WTC11 (cell line): ENCODE measurements around the gene SCPEP1.

ENCODE experiments used
- CREB1 ChIP-seq: sonication (generic); formaldehyde crosslinking; IDR thresholded peaks from 2 replicates; pipeline ENCODE4 v1.8.0; 2023; ENCODE audit warnings: mild to moderate bottlenecking, missing genetic modification reagents
- FOXK1 ChIP-seq: sonication (generic); formaldehyde crosslinking; IDR thresholded peaks from 2 replicates; pipeline ENCODE4 v1.8.0; 2022; ENCODE audit warnings: mild to moderate bottlenecking, moderate library complexity, missing genetic modification reagents
- NFYB ChIP-seq: sonication (generic); formaldehyde crosslinking; conservative IDR thresholded peaks from 2 replicates; pipeline ENCODE4 v1.8.0; 2022; ENCODE audit warnings: low read depth, missing genetic modification reagents
- NR3C1 ChIP-seq: sonication (generic); formaldehyde crosslinking; conservative IDR thresholded peaks from 2 replicates; pipeline ENCODE4 v1.8.1; 2023; ENCODE audit warnings: low read depth, mild to moderate bottlenecking, missing genetic modification reagents
- SMAD3 ChIP-seq: sonication (generic); formaldehyde crosslinking; IDR thresholded peaks from 2 replicates; pipeline ENCODE4 v1.8.0; 2022; ENCODE audit warnings: missing genetic modification reagents, mild to moderate bottlenecking, borderline replicate concordance
- TF ChIP-seq, protein P1 (sequence below): fragments of 200-600 bp; IDR thresholded peaks from 2 replicates; pipeline ENCODE4 v1.8.0; 2022; ENCODE audit warnings: antibody characterized with exemption
- TF ChIP-seq, protein P2 (sequence below): fragments of 250-450 bp; sonication (Bioruptor Pico); IDR thresholded peaks from 2 replicates; pipeline ENCODE4 v2.1.2; 2022; ENCODE audit warnings: mild to moderate bottlenecking, moderate library complexity
- TF ChIP-seq, protein P3 (sequence below): sonication (generic); formaldehyde crosslinking; IDR thresholded peaks from 2 replicates; pipeline ENCODE4 v1.8.1; 2022; ENCODE audit warnings: mild to moderate bottlenecking, missing genetic modification reagents, moderate library complexity, borderline replicate concordance

DNA sequence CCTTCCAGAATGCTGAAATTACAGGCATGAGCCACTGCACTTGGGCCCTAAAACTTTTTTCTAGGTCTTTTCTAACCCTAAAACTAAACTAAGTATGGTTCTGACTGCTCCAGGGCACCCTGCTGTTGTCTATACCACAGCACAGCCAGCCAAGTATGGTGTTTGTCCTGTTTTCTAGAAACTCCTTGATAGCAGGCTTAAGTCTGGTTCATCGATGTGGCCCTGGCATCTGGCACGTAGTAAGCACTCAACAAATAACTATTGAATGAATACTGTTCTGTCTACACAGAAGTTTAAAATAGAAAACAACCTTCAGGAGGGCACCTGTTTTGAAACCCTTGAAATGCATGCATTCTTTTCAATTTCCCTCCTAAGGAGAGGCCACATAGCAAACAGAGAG, 62.6 kb downstream of the SCPEP1 start:
- TF ChIP-seq, protein P1, sequence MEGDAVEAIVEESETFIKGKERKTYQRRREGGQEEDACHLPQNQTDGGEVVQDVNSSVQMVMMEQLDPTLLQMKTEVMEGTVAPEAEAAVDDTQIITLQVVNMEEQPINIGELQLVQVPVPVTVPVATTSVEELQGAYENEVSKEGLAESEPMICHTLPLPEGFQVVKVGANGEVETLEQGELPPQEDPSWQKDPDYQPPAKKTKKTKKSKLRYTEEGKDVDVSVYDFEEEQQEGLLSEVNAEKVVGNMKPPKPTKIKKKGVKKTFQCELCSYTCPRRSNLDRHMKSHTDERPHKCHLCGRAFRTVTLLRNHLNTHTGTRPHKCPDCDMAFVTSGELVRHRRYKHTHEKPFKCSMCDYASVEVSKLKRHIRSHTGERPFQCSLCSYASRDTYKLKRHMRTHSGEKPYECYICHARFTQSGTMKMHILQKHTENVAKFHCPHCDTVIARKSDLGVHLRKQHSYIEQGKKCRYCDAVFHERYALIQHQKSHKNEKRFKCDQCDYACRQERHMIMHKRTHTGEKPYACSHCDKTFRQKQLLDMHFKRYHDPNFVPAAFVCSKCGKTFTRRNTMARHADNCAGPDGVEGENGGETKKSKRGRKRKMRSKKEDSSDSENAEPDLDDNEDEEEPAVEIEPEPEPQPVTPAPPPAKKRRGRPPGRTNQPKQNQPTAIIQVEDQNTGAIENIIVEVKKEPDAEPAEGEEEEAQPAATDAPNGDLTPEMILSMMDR: no peak
- TF ChIP-seq SMAD3 (CRISPR knock-in tag): no peak
- no peak for TF ChIP-seq FOXK1
- no peak for TF ChIP-seq CREB1 (CRISPR knock-in tag)
- TF ChIP-seq NFYB (CRISPR knock-in tag): no peak
- TF ChIP-seq, protein P2, sequence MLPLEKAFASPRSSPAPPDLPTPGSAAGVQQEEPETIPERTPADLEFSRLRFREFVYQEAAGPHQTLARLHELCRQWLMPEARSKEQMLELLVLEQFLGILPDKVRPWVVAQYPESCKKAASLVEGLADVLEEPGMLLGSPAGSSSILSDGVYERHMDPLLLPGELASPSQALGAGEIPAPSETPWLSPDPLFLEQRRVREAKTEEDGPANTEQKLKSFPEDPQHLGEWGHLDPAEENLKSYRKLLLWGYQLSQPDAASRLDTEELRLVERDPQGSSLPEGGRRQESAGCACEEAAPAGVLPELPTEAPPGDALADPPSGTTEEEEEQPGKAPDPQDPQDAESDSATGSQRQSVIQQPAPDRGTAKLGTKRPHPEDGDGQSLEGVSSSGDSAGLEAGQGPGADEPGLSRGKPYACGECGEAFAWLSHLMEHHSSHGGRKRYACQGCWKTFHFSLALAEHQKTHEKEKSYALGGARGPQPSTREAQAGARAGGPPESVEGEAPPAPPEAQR (CRISPR knock-in tag): no peak
- TF ChIP-seq, protein P3, sequence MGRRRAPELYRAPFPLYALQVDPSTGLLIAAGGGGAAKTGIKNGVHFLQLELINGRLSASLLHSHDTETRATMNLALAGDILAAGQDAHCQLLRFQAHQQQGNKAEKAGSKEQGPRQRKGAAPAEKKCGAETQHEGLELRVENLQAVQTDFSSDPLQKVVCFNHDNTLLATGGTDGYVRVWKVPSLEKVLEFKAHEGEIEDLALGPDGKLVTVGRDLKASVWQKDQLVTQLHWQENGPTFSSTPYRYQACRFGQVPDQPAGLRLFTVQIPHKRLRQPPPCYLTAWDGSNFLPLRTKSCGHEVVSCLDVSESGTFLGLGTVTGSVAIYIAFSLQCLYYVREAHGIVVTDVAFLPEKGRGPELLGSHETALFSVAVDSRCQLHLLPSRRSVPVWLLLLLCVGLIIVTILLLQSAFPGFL (CRISPR knock-in tag): no peak
- TF ChIP-seq NR3C1: no peak
